GM19395 (cell line): ENCODE measurements around the gene PRKD1.

Experiments used
- ATAC-seq: cut with Tn5 transposase; IDR thresholded peaks from one replicate; pipeline ENCODE4 v1.9.1; 2021; ENCODE audit warnings: mild to moderate bottlenecking, moderate library complexity; ENCODE audit not compliant: unreplicated experiment

The PRKD1 gene

DNA sequence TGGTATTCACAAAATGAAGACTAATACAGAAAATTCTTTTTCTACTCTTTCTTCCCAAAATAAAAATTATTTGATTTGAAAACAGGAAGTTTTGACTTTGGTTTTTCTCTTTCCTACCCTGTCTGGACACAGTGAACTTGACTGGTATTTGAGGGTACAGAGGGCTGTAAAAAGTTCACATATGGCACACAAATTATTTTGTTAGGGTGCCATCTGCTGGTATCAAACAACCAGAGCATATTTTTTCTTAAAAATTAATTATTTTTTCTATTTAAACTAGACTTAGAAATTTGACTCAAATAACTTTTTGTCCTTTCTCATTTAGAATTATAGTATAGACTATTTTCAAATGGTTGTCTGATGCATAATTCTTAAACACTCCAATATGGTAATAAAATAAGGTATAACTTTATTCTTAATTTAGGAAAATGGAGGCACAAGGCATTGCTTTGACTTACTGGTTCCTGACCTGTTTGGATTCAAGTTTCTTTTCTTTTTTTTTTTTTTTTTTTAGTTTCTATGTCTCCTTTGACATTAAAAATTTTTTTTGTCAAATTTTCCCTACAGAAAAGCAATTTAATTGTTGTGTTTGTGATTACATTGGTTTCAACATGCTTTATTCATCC, 390.6 kb downstream of the PRKD1 start:
- ATAC-seq: no peak

DNA sequence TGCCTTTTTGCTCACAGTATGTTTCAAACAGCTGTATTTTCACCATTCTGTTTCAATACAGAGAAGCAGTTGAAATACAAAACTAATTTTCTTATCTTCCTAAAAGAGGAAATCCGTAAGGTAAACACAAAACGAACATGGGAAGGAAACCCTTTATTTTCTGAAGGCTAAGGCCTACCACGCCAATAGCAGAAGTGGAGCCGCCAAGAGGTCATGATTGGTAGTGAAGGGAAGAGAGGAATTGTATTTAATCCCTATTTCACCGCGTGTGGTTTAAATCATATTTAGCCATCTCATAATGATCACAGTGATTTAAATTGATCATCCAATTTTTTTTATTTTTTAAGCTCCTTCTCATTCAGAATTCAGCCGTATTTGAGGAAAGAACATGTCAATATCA, 398.2 kb downstream of the PRKD1 start:
- no peak for ATAC-seq

DNA sequence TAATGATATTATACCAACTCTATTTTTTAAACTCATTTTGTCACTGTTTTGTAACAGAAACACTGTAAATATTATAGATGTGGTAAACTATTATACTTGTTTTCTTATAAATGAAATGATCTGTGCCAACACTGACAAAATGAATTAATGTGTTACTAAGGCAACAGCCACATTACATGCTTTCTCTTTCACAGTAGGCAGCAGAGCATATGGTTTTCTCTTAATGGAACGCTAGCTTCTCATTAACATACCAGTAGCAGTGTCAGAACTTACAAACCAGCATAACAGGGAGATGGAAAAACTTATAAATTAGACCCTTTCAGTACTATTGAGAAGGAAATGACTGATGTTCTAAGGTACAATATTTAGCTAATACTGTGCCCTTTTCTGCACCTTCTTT, 398.8 kb downstream of the PRKD1 start:
- ATAC-seq: no peak

DNA sequence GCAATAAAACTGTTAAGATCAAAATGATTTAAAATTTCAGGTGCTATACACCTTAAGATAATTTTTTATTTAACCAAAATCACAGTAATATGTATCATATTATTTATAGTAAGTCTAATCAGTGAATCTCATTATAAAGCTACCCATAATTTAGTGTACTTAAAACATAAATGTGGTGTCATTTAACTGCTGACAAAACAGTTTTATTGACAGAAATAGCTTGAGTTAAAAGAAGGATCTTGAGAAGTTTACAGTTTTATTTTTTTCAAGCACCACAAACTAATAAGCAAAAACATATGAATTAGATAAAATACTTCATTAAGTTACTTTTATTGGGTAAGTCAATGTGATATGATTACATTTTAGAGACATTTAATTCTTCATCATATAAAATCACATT, 400.4 kb downstream of the PRKD1 start:
- ATAC-seq: no peak
